Measurements from ENCODE around the gene TXNIP. TPM values are rescaled to one million over a fixed set of nuclear protein-coding genes. Genes with fewer than 3 reads are reported as not detected.

Gene TXNIP
- total and polyA plus RNA-seq, 4 donors, result 109 to 455 (median 298) TPM

DNA sequence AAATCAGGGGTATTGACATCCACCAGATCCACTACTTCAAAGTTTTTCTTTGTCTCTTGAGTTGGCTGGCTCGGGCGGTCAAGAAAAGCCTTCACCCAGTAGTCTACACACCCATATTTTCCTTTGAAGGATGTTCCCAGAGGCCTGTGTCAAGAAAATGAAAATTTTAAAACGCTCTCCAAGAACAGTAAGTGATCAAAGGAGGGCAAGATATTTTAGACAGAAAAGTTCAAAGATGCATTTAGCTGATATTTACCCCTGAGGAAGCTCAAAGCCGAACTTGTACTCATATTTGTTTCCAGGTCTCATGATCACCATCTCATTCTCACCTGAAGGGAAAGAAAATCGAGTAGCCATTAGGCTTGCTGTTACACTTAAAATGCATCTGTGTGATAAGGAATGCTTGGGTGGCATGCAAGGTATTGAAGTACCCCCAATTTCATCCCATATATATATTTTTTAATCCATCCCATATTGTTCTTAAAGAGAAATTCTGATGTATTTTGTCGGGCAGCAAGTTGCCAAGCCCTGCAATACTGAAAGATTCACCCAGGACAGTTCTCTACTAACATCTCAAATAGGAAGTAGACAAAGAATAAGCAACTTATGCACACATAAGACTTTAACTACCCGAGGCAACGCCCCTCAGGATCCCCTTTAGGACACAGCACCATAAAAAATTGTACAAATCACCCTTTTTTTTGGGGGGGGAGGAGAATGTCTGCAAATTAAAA is 1.1 kb downstream of the TXNIP start:
- no peaks in the 10 kb centered on the region for H3K27me3 ChIP-seq (ENCODE audit: control insufficient read depth, insufficient read depth, low read length)
- no peaks in the 10 kb centered on the region for H3K9me3 ChIP-seq (ENCODE audit: control insufficient read depth, insufficient read depth, low read length)
- peak overlapping the region; percentile 90 for H3K4me3 ChIP-seq (ENCODE audit: low read depth, low read length)
- H3K4me1 ChIP-seq (ENCODE audit: control insufficient read depth, insufficient read depth, low read length), result peaks cover 10% of the 10 kb centered on the region
- WGBS (ENCODE audit: insufficient coverage), result no CpG with 5 or more reads among the region's 8 CpGs
- DNase-seq (ENCODE audit: low read depth in 4 of 6, low spot score in 6 of 6), result peak in 1 of 6 donors; percentile 32
- peaks cover 5% of the 10 kb centered on the region for H3K36me3 ChIP-seq (ENCODE audit: control insufficient read depth, insufficient read depth, low read length)
- H3K27ac ChIP-seq (ENCODE audit: low read depth, low read length), result peak overlapping the region; percentile 92

DNA sequence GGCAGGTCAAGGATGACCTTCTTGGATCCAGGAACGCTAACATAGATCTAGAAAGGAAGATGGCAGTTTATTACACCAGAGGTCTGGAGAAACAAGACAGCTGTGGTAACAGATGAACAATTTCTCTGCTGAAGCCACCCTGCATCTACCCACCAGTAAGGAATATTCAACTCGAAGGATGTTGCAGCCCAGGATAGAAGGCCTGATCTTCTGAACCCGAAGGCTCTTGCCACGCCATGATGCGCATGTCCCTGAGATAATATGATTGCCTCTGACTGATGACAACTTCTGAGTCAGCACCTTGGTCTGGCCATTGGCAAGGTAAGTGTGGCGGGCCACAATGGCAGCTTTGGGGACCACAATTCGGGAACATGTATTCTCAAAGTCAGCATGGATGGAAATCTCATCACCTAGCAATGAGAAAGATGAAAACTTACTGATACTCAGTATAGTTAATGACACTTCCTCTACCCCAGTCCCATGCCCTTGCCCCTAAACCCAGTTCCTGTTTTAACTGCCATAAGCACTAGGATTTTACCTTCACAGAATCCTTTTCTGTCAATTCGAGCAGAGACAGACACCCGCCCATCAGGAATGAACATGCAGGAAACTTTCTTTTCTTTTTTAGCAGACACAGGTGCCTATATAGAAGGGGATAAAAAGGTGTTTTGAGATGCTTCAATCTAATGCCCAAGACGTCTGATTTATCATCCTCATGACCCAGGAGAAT is 1.8 kb downstream of the TXNIP start:
- H3K36me3 ChIP-seq (ENCODE audit: control insufficient read depth, insufficient read depth, low read length), result peaks cover 5% of the 10 kb centered on the region
- H3K4me3 ChIP-seq (ENCODE audit: low read depth, low read length), result peak overlapping the region; percentile 90
- H3K27me3 ChIP-seq (ENCODE audit: control insufficient read depth, insufficient read depth, low read length), result no peaks in the 10 kb centered on the region
- peaks cover 10% of the 10 kb centered on the region for H3K4me1 ChIP-seq (ENCODE audit: control insufficient read depth, insufficient read depth, low read length)
- WGBS (ENCODE audit: insufficient coverage), result 69% methylated on average over 5 of the region's 10 CpGs
- H3K27ac ChIP-seq (ENCODE audit: low read depth, low read length), result peak overlapping the region; percentile 92
- no peaks in the 10 kb centered on the region for H3K9me3 ChIP-seq (ENCODE audit: control insufficient read depth, insufficient read depth, low read length)
- peak in 1 of 6 donors; percentile 25 for DNase-seq (ENCODE audit: low read depth in 4 of 6, low spot score in 6 of 6)

DNA sequence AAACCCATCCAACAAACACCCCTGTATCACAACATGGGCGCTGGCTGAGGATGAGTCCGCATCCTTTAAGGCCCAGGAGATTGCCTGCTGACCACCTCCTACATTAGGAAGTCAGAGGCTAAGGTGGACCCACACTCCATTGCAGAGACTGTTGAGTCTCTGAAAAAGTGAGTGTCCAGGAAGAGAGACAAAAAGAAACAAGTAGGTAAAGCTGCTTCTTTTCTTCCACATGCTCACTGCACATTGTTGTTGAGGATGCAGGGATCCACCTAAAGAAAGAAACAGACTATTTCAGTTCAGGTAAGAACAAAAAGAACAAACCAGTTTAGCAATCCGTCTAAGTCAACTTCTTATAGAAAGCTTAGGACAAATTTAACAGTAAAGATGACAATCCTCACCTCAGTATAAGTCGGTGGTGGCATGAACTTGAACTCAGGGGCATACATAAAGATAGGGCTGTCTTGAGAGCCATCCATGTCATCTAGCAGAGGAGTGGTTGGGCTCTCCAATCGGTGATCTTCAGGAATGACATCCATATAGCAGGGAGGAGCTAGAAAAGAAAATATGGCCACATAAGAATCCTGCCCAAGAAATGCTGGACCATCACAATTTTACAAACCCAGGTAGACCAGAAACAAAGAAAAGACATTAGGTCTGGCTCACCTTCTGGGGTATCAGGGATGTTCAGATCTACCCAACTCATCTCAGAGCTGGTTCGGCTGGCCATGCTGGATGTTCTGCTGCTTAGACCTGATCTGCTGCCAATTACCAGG is 2.6 kb downstream of the TXNIP start:
- no peak for DNase-seq (ENCODE audit: low read depth in 4 of 6, low spot score in 6 of 6)
- H3K4me1 ChIP-seq (ENCODE audit: control insufficient read depth, insufficient read depth, low read length), result peaks cover 10% of the 10 kb centered on the region
- WGBS (ENCODE audit: insufficient coverage), result 60% methylated on average over 1 of the region's 6 CpGs
- H3K9me3 ChIP-seq (ENCODE audit: control insufficient read depth, insufficient read depth, low read length), result no peaks in the 10 kb centered on the region
- H3K4me3 ChIP-seq (ENCODE audit: low read depth, low read length), result peak overlapping the region; percentile 90
- H3K27me3 ChIP-seq (ENCODE audit: control insufficient read depth, insufficient read depth, low read length), result no peaks in the 10 kb centered on the region
- peaks cover 5% of the 10 kb centered on the region for H3K36me3 ChIP-seq (ENCODE audit: control insufficient read depth, insufficient read depth, low read length)
- H3K27ac ChIP-seq (ENCODE audit: low read depth, low read length), result peak overlapping the region; percentile 63

DNA sequence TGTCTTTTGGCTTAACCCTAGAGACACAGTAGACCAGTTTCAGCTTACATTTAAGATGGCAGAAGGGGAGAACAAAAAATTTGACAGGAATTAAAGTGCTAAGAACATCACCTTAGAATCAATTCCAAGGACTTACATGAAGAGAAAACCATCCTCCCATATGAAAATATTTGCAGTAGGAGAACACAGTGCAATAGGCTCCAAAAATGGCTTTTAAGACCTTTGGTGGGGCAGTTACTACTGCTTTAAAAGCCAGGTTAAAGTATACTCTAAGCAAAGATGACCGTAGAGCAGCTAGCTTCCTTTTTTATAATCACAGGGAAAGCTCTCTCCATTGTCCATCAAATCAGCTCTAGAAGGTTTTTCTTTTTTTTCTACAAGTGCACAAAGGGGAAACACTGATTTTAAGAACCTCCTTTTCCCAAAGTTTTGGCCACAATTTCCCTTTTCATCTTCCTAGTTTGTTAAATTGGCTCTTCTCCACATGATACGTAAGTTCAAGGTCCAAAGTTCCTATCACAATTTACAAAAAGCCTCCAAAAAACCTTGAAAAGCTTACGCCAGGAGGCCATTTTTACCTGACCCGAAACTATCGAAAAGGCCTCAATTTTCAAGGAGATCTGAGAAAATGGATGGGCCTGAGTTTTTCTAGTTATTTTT is 3.3 kb downstream of the TXNIP start:
- Histone ChIP-seq H3K4me1 (ENCODE audit: control insufficient read depth, insufficient read depth, low read length) (peaks cover 10% of the 10 kb centered on the region), H3K27me3 (ENCODE audit: control insufficient read depth, insufficient read depth, low read length) (no peaks in the 10 kb centered on the region), H3K36me3 (ENCODE audit: control insufficient read depth, insufficient read depth, low read length) (peaks cover 5% of the 10 kb centered on the region), H3K4me3 (ENCODE audit: low read depth, low read length) (peak overlapping the region; percentile 90), H3K27ac (ENCODE audit: low read depth, low read length) (peak overlapping the region; percentile 38), H3K9me3 (ENCODE audit: control insufficient read depth, insufficient read depth, low read length) (no peaks in the 10 kb centered on the region)
- no peak for DNase-seq (ENCODE audit: low read depth in 4 of 6, low spot score in 6 of 6)
- WGBS (ENCODE audit: insufficient coverage), result 62% methylated on average over 2 of the region's 5 CpGs

DNA sequence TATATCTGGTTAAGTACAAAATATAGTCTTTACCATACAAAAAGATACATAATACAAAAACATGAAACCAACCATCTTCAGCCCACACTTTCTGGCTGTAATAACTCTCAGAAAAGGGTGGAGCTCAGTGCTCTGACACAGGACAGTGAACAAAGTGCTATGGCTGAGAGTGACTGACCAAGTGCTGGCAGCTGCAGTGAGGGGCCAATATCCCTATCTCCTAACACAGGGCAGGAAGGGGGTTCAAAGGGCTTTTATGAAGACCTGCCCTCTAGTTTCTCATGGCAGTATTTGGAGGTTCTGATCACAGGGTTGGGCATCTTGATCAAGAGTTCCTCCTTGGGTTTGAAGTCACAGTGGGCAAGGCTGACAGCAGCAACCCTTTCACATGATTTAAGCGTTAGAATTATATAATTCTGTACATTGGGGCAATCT is 3.9 kb downstream of the TXNIP start:
- Histone ChIP-seq H3K4me3 (ENCODE audit: low read depth, low read length) (peak overlapping the region; percentile 90), H3K27ac (ENCODE audit: low read depth, low read length) (peak overlapping the region; percentile 37), H3K9me3 (ENCODE audit: control insufficient read depth, insufficient read depth, low read length) (no peaks in the 10 kb centered on the region), H3K36me3 (ENCODE audit: control insufficient read depth, insufficient read depth, low read length) (peaks cover 5% of the 10 kb centered on the region), H3K4me1 (ENCODE audit: control insufficient read depth, insufficient read depth, low read length) (peaks cover 10% of the 10 kb centered on the region), H3K27me3 (ENCODE audit: control insufficient read depth, insufficient read depth, low read length) (no peaks in the 10 kb centered on the region)
- no CpG with 5 or more reads among the region's 1 CpG for WGBS (ENCODE audit: insufficient coverage)
- no peak for DNase-seq (ENCODE audit: low read depth in 4 of 6, low spot score in 6 of 6)

DNA sequence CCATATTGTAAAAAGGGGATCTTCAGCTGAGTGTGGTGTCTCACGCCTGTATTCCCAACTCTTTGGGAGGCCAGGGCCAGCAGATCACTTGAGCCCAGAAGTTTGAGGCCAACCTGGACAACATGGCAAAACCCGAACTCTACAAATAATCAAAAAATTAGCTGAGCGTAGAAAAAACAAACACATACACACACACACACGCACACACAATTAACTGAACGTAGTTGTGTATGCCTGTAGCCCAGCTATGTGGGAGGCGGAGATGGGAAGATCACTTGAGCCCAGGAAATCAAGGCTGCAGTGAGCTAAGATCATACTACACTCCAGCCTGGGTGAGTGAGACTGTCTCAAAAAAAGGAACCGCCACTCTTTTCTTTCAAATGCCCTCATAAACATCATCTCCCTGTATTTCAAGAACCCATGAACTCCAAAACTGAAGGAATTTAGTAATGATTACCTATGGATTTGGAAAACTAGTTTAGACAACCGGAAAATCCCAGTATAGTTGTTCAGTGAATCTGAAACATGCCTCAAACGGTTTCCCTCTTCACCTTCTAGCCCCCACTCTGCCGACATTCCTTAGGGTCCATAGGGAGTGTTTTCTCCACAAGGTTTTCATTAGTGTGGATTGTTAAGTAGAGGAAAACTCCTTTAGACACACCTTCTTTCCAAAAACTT is 4.5 kb downstream of the TXNIP start:
- DNase-seq (ENCODE audit: low read depth in 4 of 6, low spot score in 6 of 6), result no peak
- Histone ChIP-seq H3K4me3 (ENCODE audit: low read depth, low read length) (peak overlapping the region; percentile 10), H3K4me1 (ENCODE audit: control insufficient read depth, insufficient read depth, low read length) (peaks cover 7% of the 10 kb centered on the region), H3K9me3 (ENCODE audit: control insufficient read depth, insufficient read depth, low read length) (no peaks in the 10 kb centered on the region), H3K36me3 (ENCODE audit: control insufficient read depth, insufficient read depth, low read length) (peaks cover 5% of the 10 kb centered on the region), H3K27ac (ENCODE audit: low read depth, low read length) (peak overlapping the region; percentile 37), H3K27me3 (ENCODE audit: control insufficient read depth, insufficient read depth, low read length) (no peaks in the 10 kb centered on the region)
- WGBS (ENCODE audit: insufficient coverage), result 88% methylated on average over 2 of the region's 10 CpGs

DNA sequence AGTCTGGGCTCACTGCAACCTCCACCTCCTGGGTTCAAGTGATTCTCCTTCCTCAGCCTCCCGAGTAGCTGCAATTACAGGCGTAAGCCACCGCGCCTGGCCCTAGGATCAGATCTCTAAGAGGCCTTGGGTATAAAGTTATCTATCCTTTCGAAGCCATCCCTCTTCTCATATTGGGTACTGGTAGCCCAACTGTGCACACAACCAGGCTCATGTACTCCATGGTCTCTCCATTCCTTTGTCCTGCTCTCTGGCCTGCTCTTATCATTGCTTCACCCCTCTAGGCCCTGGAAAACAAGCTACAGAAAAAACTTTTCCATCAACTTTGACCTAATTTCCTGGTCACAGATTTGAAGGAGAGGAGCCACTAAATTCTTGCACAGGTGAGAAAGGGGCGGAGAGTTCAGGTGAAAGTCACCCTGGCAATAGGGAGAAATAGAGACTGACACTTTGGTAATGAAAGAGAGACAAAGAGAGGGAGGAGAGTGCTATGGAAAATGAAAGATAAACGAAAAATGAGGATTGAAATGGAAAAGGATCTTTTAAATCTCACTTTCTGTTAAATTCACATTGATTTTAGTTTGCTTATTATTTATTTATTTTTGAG is 6.0 kb downstream of the TXNIP start:
- Histone ChIP-seq H3K27me3 (ENCODE audit: control insufficient read depth, insufficient read depth, low read length) (no peaks in the 10 kb centered on the region), H3K4me1 (ENCODE audit: control insufficient read depth, insufficient read depth, low read length) (peaks cover 7% of the 10 kb centered on the region), H3K9me3 (ENCODE audit: control insufficient read depth, insufficient read depth, low read length) (no peaks in the 10 kb centered on the region), H3K36me3 (ENCODE audit: control insufficient read depth, insufficient read depth, low read length) (peaks cover 5% of the 10 kb centered on the region), H3K27ac (ENCODE audit: low read depth, low read length) (no peak overlapping the region), H3K4me3 (ENCODE audit: low read depth, low read length) (no peak overlapping the region)
- DNase-seq (ENCODE audit: low read depth in 4 of 6, low spot score in 6 of 6), result no peak
- 87% methylated on average over 3 of the region's 7 CpGs for WGBS (ENCODE audit: insufficient coverage)

DNA sequence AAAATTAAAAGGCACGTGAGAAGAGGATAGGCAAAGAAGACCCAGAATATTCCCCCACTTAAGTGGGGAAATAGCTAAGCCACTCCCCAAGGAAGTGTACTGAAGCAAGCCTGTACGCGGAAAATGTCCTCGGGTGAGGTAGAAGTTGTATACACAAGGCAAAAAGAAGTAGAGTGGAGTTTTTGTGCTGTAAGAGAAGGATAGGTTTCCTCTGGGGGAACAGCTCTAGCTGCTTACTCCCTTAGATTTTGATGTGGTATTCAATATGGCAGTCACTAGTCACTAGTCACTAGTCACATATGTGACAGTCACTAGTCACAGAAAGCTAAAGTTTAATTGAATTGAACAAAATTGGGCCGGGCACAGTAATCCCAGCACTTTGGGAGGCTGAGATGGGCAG is 7.6 kb downstream of the TXNIP start:
- Histone ChIP-seq H3K4me3 (ENCODE audit: low read depth, low read length) (no peak overlapping the region), H3K36me3 (ENCODE audit: control insufficient read depth, insufficient read depth, low read length) (peaks cover 5% of the 10 kb centered on the region), H3K27me3 (ENCODE audit: control insufficient read depth, insufficient read depth, low read length) (no peaks in the 10 kb centered on the region), H3K4me1 (ENCODE audit: control insufficient read depth, insufficient read depth, low read length) (no peaks in the 10 kb centered on the region), H3K9me3 (ENCODE audit: control insufficient read depth, insufficient read depth, low read length) (no peaks in the 10 kb centered on the region), H3K27ac (ENCODE audit: low read depth, low read length) (no peak overlapping the region)
- no peak for DNase-seq (ENCODE audit: low read depth in 4 of 6, low spot score in 6 of 6)
- WGBS (ENCODE audit: insufficient coverage), result 83% methylated on average over 3 of the region's 5 CpGs
